ENCODE measurements around the gene C2CD2L.
"Not testable (repeated sequence)": the region's sequence is repeated elsewhere in the genome, so short reads cannot be mapped to it uniquely, and the experiment has no call there.

The C2CD2L gene

DNA sequence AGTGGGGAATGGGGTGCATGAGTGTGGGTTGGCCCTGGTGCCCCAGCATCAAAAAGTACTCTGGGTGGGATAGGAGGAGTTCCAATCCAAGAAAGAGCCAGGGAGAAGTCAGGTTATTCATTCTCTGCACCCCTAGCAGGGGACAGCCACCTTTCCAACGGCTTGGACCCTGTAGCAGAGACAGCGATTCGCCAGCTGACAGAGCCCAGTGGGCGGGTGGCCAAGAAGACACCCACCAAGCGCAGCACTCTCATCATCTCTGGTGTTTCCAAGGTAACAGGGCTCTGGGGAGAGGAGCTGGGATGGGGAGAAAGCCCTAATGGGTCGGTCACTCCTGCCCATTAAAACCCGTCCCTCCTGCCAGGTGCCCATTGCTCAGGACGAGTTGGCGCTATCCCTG, 6.6 kb downstream of the C2CD2L start:
- in situ Hi-C loops (cut with MboI; ENCODE audit: low sequenced_read_pairs): no loop called here

DNA sequence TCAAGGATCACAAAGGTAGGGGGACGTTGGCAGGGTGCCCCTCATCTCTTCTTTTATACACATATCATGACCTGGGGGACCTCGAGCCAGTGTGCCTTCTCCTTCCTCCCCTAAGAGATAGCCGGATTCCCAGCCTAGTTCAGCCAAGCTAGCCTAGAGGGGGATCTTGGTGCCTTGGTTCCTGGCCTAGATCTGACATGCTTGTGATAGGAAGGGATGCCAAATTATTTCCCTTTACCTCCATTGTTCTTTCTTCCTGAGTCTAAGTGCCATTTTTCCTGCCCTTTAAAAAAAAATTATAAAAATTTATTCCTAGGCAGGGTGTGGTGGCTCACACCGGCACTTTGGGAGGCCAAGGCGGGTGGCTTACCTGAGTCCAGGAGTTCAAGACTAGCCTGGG, 7.2 kb downstream of the C2CD2L start:
- in situ Hi-C loops (cut with MboI; ENCODE audit: low sequenced_read_pairs): no loop called here

DNA sequence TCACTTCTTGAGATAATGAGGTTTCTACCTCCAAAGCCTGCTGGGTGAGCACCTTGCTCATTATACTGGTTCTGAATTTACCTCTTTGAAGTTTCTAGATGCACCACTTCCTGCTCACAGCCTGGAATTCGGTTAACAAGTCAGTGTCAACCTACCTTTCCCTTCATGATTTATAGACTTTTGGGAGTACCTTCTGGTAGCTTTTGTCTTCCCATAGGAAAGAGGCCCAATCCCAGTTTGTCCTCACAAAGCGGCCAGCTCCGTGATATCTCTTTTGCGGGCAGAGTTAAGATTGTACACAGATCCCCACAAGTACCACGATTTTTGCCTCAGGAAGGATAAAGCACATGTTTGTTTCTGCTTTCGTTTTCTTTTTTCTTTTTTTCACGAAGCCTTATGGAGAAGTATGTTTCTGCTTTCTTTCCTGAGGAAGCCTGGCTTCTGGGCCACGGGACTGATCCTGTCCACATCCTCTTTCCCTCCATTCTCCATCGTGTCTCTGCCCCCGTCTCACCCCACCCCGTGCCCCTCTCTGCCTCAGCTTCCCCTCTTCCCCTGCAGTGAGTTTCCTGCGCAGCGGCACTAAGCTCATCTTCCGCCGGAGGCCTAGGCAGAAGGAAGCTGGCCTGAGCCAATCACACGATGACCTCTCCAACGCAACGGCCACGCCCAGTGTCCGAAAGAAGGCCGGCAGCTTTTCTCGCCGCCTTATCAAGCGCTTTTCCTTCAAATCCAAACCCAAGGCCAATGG, 8.5 kb downstream of the C2CD2L start:
- in situ Hi-C loops (cut with MboI; ENCODE audit: low sequenced_read_pairs): no loop called here

DNA sequence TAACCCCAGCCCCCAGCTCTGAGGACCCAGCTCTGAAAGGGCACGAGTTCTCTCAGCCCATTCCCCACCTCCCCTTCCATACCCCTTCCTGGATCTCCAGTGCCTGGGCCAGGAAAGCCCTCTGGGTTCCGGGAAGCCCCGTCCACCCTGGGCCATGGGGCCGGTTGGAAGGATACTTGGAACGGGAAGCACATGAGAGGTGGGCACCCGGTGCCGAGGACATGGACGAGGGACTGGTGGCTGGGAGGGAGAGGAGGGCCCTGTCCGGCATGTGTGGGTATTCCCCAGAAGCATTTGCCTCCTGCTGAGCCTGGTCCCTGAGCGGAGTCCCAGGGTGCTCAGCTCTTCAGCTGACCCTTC, 9.1 kb downstream of the C2CD2L start:
- in situ Hi-C loops (cut with MboI; ENCODE audit: low sequenced_read_pairs): no loop called here

DNA sequence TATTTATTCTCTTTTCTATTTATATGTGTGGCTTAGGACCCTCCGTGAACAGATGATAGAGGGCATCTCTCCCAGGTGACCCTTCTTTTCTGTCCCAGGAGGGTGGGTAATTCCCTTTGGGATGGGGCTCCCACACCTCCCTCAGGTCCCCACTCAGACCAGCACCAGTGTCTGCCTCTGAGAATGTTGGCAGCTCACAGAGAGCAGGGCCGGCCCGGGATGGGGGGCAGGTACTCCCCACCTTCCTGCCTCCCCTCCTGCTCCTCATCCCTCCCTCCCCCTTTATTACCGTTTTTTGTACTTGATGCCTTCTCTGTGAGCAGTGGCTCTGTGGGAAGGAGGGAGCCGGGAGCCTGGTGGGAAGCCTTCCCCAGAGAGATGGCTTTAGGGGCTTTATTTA, 9.5 kb downstream of the C2CD2L start:
- in situ Hi-C loops (cut with MboI; ENCODE audit: low sequenced_read_pairs): no loop called here

- in situ Hi-C loops (cut with MboI; ENCODE audit: low sequenced_read_pairs): no loop called here
These were observed 10.0 kb downstream of the C2CD2L start for GRCh38 chr11:119117004-119117706.

DNA sequence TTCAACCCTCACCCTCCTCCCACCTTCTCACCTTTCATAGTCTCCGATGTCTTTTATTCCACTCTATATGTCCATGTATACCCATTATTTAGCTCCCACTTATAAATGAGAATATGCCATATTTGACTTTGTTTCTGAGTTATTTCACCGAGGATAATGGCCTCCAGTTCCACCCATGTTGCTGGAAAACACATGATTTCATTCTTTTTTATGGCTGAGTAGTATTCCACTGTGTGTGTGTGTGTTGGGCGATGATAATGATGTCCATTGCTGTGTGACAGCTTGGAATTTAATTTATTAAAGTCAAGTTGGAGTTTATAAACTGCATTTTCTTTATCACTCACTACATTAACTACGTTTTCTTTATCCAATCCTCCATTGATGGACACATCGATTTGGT, 11.1 kb downstream of the C2CD2L start:
- in situ Hi-C loops (cut with MboI; ENCODE audit: low sequenced_read_pairs): no loop called here

- in situ Hi-C loops (cut with MboI; ENCODE audit: low sequenced_read_pairs): no loop called here
These were observed 11.8 kb downstream of the C2CD2L start for GRCh38 chr11:119118946-119119345.

DNA sequence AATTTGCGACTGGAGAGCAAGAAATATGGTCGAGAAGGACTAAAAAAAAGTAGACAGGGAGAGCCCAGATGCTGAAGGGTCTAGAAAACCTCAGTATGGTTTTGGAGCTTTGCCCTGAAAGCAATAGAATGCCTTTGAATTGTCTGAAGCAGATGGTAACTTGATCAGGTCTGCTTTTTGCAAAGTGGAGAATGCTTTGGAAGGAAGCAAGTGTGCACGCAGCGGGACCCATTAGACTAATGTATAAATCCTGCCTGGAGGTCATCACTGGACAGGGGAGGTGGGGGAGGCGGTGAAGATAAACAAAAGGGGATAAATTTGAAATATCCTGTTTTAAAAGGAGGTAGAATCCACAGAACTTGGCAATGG, 13.5 kb downstream of the C2CD2L start:
- in situ Hi-C loops (cut with MboI; ENCODE audit: low sequenced_read_pairs): no loop called here

GRCh38 chr11:119121008-119121810, 14.1 kb downstream of the C2CD2L start, which contains the start of gene HINFP:
Gene HINFP (plus strand): TSS chr11:119121580. CDS start chr11:119126945, 5,365 bp downstream.
- in situ Hi-C loops (cut with MboI; ENCODE audit: low sequenced_read_pairs): no loop called here

DNA sequence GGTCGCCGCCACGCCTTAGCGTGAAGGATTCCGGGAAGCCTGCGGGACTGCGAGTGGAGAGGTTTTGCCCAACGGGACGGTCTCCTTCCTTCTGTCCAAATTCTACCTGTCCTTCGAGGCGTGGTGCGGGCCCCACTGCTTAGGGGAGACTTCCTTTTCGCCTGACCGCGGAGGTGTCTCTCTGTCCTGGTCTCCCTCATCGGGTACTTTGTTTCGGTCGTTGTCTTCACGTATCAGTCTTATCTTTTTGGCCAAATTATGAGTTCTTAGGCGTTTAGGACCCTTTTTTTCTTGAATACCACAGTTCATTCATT, 14.6 kb downstream of the C2CD2L start:
- in situ Hi-C loops (cut with MboI; ENCODE audit: low sequenced_read_pairs): no loop called here

GRCh38 chr11:119125821-119126220, 18.7 kb downstream of the C2CD2L start:
- in situ Hi-C loops (cut with MboI; ENCODE audit: low sequenced_read_pairs): no loop called here

DNA sequence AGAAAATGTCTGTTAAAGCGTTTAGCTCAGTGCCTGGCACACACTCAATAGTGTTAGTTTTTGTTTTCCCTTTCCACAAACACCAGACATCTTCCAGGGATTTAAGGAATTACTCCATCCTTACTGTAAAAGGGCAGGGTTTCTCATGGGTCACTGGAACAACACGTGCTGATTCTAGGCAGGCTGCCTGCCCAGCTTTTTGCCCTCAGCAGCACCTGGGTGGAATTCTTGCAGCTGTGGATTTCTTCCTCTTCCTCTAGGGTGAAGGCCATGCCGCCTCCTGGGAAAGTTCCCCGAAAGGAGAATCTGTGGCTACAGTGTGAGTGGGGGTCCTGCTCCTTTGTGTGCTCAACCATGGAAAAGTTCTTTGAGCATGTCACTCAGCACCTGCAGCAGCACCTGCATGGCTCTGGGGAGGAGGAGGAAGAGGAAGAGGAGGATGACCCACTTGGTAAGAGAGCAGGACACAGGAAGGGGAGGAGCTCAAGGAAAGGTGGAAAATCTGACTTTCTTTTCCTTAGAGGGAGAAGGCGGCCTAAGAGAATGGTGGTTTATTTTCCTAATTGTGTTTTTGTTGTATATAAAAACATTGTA, 19.6 kb downstream of the C2CD2L start:
- in situ Hi-C loops (cut with MboI; ENCODE audit: low sequenced_read_pairs): no loop called here

DNA sequence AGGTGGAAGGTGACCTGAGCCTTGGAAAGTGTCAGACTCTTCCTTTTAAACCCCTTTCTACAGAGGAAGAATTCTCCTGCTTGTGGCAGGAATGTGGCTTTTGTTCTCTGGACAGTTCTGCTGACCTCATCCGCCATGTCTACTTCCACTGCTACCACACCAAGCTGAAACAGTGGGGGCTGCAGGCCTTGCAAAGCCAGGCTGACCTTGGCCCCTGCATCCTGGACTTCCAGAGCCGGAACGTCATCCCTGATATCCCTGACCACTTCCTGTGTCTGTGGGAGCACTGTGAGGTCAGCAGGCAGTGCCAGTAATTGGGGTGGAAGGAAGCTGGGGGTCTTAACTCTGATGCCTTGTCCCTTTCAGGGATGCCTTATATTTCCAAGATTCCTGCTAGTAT, 23.5 kb downstream of the C2CD2L start:
- in situ Hi-C loops (cut with MboI; ENCODE audit: low sequenced_read_pairs): no loop called here

DNA sequence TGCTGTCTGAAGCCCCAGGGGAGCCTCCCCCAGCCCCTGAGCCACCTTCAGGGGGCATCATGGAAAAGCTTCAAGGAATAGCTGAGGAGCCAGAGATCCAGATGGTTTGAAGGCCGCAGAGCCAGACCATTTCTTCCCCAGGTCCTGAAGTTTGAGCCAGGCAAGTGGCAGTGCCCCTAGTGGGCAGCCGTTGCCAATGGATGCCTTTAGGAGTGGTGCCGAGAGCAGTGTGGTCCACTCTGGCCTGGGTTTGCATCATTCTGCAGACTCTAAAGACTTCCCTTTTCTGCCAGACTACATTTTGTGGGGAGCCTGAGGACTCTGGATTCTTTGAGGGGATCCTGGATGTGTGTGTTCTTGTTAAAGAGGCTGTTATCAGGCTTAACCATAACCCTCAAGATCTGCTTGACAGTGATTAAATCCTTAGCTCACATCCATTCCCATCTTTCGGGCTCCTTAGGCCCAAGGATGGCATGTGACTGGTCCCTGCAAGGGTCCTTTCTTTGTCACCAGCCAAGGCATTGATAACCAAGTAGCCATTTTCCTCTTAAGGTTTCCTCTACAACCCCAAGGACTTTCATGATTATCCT, 27.3 kb downstream of the C2CD2L start:
- in situ Hi-C loops (cut with MboI; ENCODE audit: low sequenced_read_pairs): no loop called here

GRCh38 chr11:119139276-119139675, 32.1 kb downstream of the C2CD2L start:
- in situ Hi-C loops (cut with MboI; ENCODE audit: low sequenced_read_pairs): not testable (repeated sequence)

DNA sequence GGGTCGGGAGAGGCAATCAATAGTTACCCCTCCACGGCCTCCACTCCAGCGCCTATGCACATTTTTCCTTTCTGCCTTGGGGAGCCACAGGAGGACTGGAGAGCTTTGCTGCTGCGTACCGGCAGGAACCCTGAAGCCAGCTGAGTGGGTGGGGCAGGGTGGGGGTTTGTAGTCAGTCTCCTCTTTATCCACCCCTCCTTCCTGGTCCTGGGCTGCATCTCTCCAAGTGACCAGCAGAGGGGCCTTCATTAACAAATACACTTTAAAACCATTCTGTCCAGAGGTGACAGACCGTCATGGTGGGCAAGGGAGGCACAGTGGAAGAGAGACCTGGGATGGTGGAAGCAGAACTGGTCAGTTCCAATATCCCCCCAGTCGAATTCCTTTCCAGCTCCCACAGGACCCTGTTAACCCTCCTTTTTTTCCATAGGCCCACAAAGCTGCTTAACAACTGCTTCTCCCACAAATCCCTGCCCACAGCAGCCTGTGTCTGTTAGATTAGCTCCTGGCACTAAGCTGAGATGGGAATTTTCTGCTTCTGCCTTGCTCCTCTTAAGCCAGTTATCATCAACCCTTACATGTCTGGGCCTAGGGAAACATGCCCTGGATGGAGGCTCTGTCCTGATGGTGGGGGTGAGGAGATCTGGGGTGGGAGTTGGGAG, 37.8 kb downstream of the C2CD2L start:
- in situ Hi-C loops (cut with MboI; ENCODE audit: low sequenced_read_pairs): no loop called here

DNA sequence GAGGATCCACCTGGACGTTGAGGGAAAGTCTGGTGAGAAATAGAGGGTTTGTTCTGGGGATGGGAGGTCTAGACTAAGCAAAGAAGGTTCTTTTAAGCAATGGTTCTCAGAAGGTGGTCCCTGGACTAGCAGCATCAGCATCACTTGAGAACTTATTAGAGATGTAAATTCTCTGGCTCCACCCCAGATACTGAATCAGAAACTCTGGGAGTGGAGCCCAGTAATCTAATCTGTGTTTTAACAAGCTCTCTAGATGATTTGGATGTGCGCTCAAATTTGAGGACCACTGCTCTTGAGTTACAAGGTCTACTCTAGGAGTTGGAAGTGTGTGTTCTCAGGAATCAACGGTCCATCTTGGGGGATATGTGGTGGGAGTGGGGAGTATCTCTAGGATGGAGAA, 38.4 kb downstream of the C2CD2L start:
- in situ Hi-C loops (cut with MboI; ENCODE audit: low sequenced_read_pairs): no loop called here

GRCh38 chr11:119147604-119148333, 40.6 kb downstream of the C2CD2L start:
- in situ Hi-C loops (cut with MboI; ENCODE audit: low sequenced_read_pairs): no loop called here

- in situ Hi-C loops (cut with MboI; ENCODE audit: low sequenced_read_pairs): no loop called here
These were observed 41.5 kb downstream of the C2CD2L start for GRCh38 chr11:119148720-119149017.
